T-helper 22 cell (primary cell): ENCODE measurements around the gene PDE6G.

ENCODE experiments used
- DNase-seq: peaks from one replicate; pipeline ENCODE4 v3.0.0-alpha.2; 2020; ENCODE audit warnings: low read depth

Gene PDE6G

GRCh38 chr17:81656118-81656743, at the start of gene PDE6G:
PDE6G (minus strand) TSS chr17:81656542; CDS start chr17:81653305, 3,237 bp downstream.
- DNase-seq: no peak

- no peak for DNase-seq
Observed at GRCh38 chr17:81705518-81706231, 49.3 kb upstream of the PDE6G start.

GRCh38 chr17:81703747-81704654, 47.7 kb upstream of the PDE6G start:
- DNase-seq: no peak

- peak; percentile 80 for DNase-seq
Observed at GRCh38 chr17:81702934-81703746, 46.8 kb upstream of the PDE6G start, which contains the start of gene MRPL12. MRPL12 (plus strand) TSS chr17:81703367; CDS start chr17:81703502, 135 bp downstream.

GRCh38 chr17:81701288-81702071, 45.1 kb upstream of the PDE6G start:
- DNase-seq: no peak

- no peak for DNase-seq
Observed at GRCh38 chr17:81700353-81701287, 44.3 kb upstream of the PDE6G start.

GRCh38 chr17:81697261-81698044, 41.1 kb upstream of the PDE6G start:
- DNase-seq: no peak

GRCh38 chr17:81696218-81696941, 40.0 kb upstream of the PDE6G start:
- DNase-seq: no peak

- no peak for DNase-seq
Observed at GRCh38 chr17:81695801-81696200, 39.5 kb upstream of the PDE6G start.

- DNase-seq: no peak
Observed at GRCh38 chr17:81695211-81695610, 38.9 kb upstream of the PDE6G start.

GRCh38 chr17:81694810-81695209, 38.5 kb upstream of the PDE6G start:
- no peak for DNase-seq

GRCh38 chr17:81693509-81694210, 37.3 kb upstream of the PDE6G start:
- DNase-seq: no peak

GRCh38 chr17:81691608-81692007, 35.3 kb upstream of the PDE6G start:
- no peak for DNase-seq

- no peak for DNase-seq
Observed at GRCh38 chr17:81691196-81691595, 34.9 kb upstream of the PDE6G start.

- no peak for DNase-seq
Observed at GRCh38 chr17:81690549-81690948, 34.2 kb upstream of the PDE6G start.

GRCh38 chr17:81690066-81690465, 33.7 kb upstream of the PDE6G start:
- DNase-seq: no peak

GRCh38 chr17:81688616-81689015, 32.3 kb upstream of the PDE6G start:
- DNase-seq: no peak
